Upper lobe of right lung (tissue), 1 donor: ENCODE results near the gene CACUL1. TPM values are rescaled to one million over a fixed set of nuclear protein-coding genes. Genes with fewer than 3 reads are reported as not detected.
"Not testable (repeated sequence)": the region's sequence is repeated elsewhere in the genome, so short reads cannot be mapped to it uniquely, and the experiment has no call there.

ENCODE experiments used
- ATAC-seq: fragments of 200-7000 bp; cut with Tn5 transposase; one replicate; pipeline ENCODE4 v1.9.1; 2020; ENCODE audit warnings: mild to moderate bottlenecking, moderate library complexity
- DNase-seq: peaks from one replicate; pipeline ENCODE4 v3.0.0-alpha.2; 2020
- H3K27ac ChIP-seq: fragments of 200-600 bp; one replicate; pipeline ENCODE4 v1.8.0; 2022
- H3K27me3 ChIP-seq: fragments of 200-600 bp; one replicate; pipeline ENCODE4 v1.8.0; 2022; ENCODE audit warnings: mild to moderate bottlenecking
- H3K36me3 ChIP-seq: fragments of 200-600 bp; one replicate; pipeline ENCODE4 v1.8.0; 2022
- H3K4me1 ChIP-seq: fragments of 200-600 bp; one replicate; pipeline ENCODE4 v1.8.0; 2022
- H3K4me3 ChIP-seq: fragments of 200-600 bp; one replicate; pipeline ENCODE4 v1.8.0; 2022; ENCODE audit warnings: mild to moderate bottlenecking
- H3K9me3 ChIP-seq: fragments of 200-600 bp; one replicate; pipeline ENCODE4 v1.8.0; 2022
- CTCF ChIP-seq: fragments of 200-600 bp; IDR thresholded peaks from one replicate; pipeline ENCODE4 v1.8.0; 2022; ENCODE audit warnings: antibody characterized with exemption
- intact Hi-C: fragments of 100-400 bp; cut with DNase I; formaldehyde crosslinking; loops from one replicate; pipeline ENCODE4 v1.11.0; 2022
- total RNA-seq: library from RNA; stranded (reverse); fragmentation: NEBNext Ultra II Directional; extraction: Animal tissue kit (Norgen Biotek cat#: 25700); gene quantifications from one replicate; pipeline ENCODE4 v1.2.1, GENCODE V29; 2021
- donor health status: DM: no; HTN: yes; CAD: no; lungs with severe emphysema.

Gene CACUL1
- total RNA-seq, 1 donor from 2014 or later = 47.7 TPM

GRCh38 chr10:118663176-118663575 lies 91.6 kb downstream of the CACUL1 start:
- H3K9me3 ChIP-seq = no peaks in the 10 kb centered on the region
- no peak for ATAC-seq

GRCh38 chr10:118662228-118663035 lies 92.3 kb downstream of the CACUL1 start:
- H3K4me3 ChIP-seq = no peak overlapping the region
- H3K36me3 ChIP-seq = no peaks in the 10 kb centered on the region
- no peak for ATAC-seq
- no peak for TF ChIP-seq CTCF
- intact Hi-C loops = no loop called here
- no peaks in the 10 kb centered on the region for H3K27me3 ChIP-seq
- no peak overlapping the region for H3K27ac ChIP-seq
- DNase-seq = no peak
- H3K4me1 ChIP-seq = no peaks in the 10 kb centered on the region
- no peaks in the 10 kb centered on the region for H3K9me3 ChIP-seq

More at GRCh38 chr10:118663176-118663575, 91.6 kb downstream of the CACUL1 start:
- H3K27me3 ChIP-seq = no peaks in the 10 kb centered on the region
- no peak overlapping the region for H3K4me3 ChIP-seq
- no peaks in the 10 kb centered on the region for H3K36me3 ChIP-seq
- no peak overlapping the region for H3K27ac ChIP-seq
- intact Hi-C loops = no loop called here
- H3K4me1 ChIP-seq = no peaks in the 10 kb centered on the region
- no peak for DNase-seq
- TF ChIP-seq CTCF = no peak

DNA sequence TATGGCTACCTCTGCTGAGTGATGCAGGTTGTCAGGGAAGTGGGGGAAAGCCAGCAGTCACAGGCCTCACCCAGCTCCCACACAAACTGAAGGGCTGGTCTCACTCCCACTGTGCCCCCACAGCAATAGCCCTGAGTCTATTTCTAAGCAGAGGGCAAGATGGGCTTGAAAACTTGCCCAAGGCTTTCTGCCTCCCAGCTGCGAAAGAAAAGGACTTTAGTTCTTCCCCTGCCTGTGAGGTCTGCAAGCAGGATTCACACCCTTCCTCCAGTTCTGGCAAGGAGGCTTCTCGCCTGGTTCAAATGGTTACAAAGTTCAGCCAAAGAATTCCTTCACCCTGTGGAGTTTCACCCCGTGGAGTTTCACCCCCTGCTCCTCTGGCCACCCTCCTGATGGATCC lies 96.0 kb downstream of the CACUL1 start:
- ATAC-seq (no peak), DNase-seq (no peak)
- Histone ChIP-seq H3K27ac (no peak overlapping the region), H3K27me3 (no peaks in the 10 kb centered on the region), H3K36me3 (no peaks in the 10 kb centered on the region), H3K4me1 (no peaks in the 10 kb centered on the region), H3K9me3 (no peaks in the 10 kb centered on the region), H3K4me3 (no peak overlapping the region)
- intact Hi-C loops = no loop called here
- TF ChIP-seq CTCF = no peak

DNA sequence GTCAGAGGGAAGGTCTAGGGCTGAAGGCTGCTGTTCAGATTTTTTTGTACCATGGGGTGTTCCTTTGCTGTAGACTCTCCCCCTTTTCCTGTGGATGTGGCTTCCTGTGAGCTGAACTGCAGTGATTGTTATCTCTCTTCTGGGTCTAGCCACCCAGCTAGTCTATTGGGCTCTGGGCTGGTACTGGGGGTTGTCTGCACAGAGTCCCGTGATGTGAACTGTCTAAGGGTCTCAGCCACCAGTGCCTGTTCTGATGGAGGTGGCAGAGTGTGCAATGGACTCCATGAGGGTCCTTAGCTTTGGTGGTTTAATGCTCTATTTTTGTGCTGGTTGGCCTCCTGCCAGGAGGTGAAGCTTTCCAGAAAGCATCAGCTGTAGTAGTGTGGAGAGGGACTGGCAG lies 96.6 kb downstream of the CACUL1 start:
- H3K27ac ChIP-seq, H3K9me3 ChIP-seq, H3K36me3 ChIP-seq, H3K4me1 ChIP-seq, intact Hi-C loops, H3K4me3 ChIP-seq, ATAC-seq, H3K27me3 ChIP-seq, DNase-seq: not testable (repeated sequence)

DNA sequence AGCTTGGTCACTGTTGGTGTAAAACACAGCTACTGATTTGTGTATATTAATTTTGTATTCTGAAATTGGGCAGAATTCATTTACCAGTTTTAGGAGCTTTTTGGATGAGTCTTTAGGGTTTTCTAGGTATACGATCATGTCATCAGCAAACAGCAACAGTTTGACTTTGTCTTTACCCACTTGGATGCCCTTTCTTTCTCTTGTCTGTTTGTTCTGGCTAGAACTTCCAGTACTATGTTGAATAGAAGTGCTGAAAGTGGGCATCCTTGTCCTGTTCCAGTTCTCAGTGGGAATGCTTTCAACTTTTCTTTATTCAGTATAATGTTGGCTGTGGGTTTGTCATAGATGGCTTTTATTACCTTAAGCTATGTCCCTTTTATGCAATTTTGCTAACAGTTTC lies 109.5 kb downstream of the CACUL1 start:
- H3K27me3 ChIP-seq, H3K4me3 ChIP-seq, H3K4me1 ChIP-seq, DNase-seq, H3K9me3 ChIP-seq, H3K27ac ChIP-seq, H3K36me3 ChIP-seq, intact Hi-C loops, ATAC-seq: not testable (repeated sequence)

DNA sequence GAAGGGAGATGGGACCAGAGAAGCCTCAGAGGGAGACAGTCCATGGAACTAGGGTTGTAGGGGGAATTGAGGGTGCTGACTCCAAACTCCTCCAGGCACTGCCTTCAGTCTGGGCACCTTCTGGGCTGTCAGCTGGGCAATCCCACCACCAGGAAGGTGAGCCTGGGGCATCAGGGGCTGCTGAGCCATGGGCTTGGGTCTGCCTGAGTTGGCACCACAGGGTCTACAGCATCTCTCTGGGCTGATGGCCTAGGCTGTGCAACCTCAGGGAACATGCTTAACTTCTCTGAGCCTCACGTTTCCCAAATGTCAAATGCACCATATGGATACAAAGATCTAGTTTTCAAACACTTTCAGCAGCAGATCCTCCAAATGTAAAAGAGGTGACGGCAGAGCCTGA lies 112.5 kb downstream of the CACUL1 start:
- Histone ChIP-seq H3K9me3 (no peaks in the 10 kb centered on the region), H3K27me3 (no peaks in the 10 kb centered on the region), H3K27ac (no peak overlapping the region), H3K4me3 (no peak overlapping the region), H3K36me3 (no peaks in the 10 kb centered on the region), H3K4me1 (no peaks in the 10 kb centered on the region)
- DNase-seq (peak; percentile 36), ATAC-seq (no peak)
- intact Hi-C loops = no loop called here
- TF ChIP-seq CTCF = no peak

- ATAC-seq (no peak), DNase-seq (no peak)
- Histone ChIP-seq H3K9me3 (no peaks in the 10 kb centered on the region), H3K4me3 (no peak overlapping the region), H3K27ac (no peak overlapping the region), H3K36me3 (no peaks in the 10 kb centered on the region), H3K4me1 (no peaks in the 10 kb centered on the region), H3K27me3 (no peaks in the 10 kb centered on the region)
- no peak for TF ChIP-seq CTCF
- intact Hi-C loops = no loop called here
Measured at GRCh38 chr10:118638680-118639079, 116.1 kb downstream of the CACUL1 start.
